ENCODE data around the gene ACTA2.

- TF ChIP-seq, protein P1, sequence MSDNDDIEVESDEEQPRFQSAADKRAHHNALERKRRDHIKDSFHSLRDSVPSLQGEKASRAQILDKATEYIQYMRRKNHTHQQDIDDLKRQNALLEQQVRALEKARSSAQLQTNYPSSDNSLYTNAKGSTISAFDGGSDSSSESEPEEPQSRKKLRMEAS (IDR thresholded peaks at IDR 0.05) = no peak
- TF ChIP-seq, protein P2, sequence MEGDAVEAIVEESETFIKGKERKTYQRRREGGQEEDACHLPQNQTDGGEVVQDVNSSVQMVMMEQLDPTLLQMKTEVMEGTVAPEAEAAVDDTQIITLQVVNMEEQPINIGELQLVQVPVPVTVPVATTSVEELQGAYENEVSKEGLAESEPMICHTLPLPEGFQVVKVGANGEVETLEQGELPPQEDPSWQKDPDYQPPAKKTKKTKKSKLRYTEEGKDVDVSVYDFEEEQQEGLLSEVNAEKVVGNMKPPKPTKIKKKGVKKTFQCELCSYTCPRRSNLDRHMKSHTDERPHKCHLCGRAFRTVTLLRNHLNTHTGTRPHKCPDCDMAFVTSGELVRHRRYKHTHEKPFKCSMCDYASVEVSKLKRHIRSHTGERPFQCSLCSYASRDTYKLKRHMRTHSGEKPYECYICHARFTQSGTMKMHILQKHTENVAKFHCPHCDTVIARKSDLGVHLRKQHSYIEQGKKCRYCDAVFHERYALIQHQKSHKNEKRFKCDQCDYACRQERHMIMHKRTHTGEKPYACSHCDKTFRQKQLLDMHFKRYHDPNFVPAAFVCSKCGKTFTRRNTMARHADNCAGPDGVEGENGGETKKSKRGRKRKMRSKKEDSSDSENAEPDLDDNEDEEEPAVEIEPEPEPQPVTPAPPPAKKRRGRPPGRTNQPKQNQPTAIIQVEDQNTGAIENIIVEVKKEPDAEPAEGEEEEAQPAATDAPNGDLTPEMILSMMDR (IDR thresholded peaks at IDR 0.05; ENCODE audit: low read depth, low read length, missing input control) = no peak
These were observed 47.1 kb upstream of the ACTA2 start for GRCh38 chr10:88999625-89000024.
